H9 (cell line): ENCODE results near the gene KIAA1614. TPM values are rescaled to one million over a fixed set of nuclear protein-coding genes. Genes with fewer than 3 reads are reported as not detected.

Source experiments
- DNase-seq: peaks from one replicate; pipeline ENCODE4 v3.0.0-alpha.2; 2017
- H2AFZ ChIP-seq: one replicate; pipeline ENCODE4 v1.6.1; 2013; ENCODE audit warnings: mild to moderate bottlenecking, low read length, control low read depth, moderate library complexity
- H2AK5ac ChIP-seq: 2 replicates; pipeline ENCODE4 v1.6.1; 2013; ENCODE audit warnings: low read length, control low read depth, mixed read lengths; ENCODE audit not compliant: insufficient read length
- H2BK120ac ChIP-seq: one replicate; pipeline ENCODE4 v1.6.1; 2013; ENCODE audit warnings: low read depth, mild to moderate bottlenecking, low read length, control low read depth, inconsistent platforms; ENCODE audit not compliant: poor library complexity, severe bottlenecking
- H2BK12ac ChIP-seq: 2 replicates; pipeline ENCODE4 v1.6.1; 2013; ENCODE audit warnings: low read length, control low read depth, mixed read lengths, low read depth; ENCODE audit not compliant: insufficient read length
- H2BK15ac ChIP-seq: 2 replicates; pipeline ENCODE4 v1.6.1; 2013; ENCODE audit warnings: low read depth, low read length, control low read depth
- H2BK20ac ChIP-seq: one replicate; pipeline ENCODE4 v1.6.1; 2013; ENCODE audit warnings: low read depth, mild to moderate bottlenecking, low read length, control low read depth, inconsistent platforms; ENCODE audit not compliant: poor library complexity, severe bottlenecking
- H2BK5ac ChIP-seq: 2 replicates; pipeline ENCODE4 v1.6.1; 2013; ENCODE audit warnings: low read length, control low read depth, mixed read lengths; ENCODE audit not compliant: insufficient read length
- H3K14ac ChIP-seq: 2 replicates; pipeline ENCODE4 v1.6.1; 2013; ENCODE audit warnings: low read length, control low read depth; ENCODE audit not compliant: insufficient read depth
- H3K18ac ChIP-seq: 2 replicates; pipeline ENCODE4 v1.6.1; 2013; ENCODE audit warnings: low read depth, mild to moderate bottlenecking, mixed read lengths, low read length, control low read depth; ENCODE audit not compliant: insufficient read length
- H3K23ac ChIP-seq: 2 replicates; pipeline ENCODE4 v1.6.1; 2013; ENCODE audit warnings: low read length, control low read depth, mixed read lengths, low read depth; ENCODE audit not compliant: insufficient read length
- H3K23me2 ChIP-seq: 2 replicates; pipeline ENCODE4 v1.6.1; 2013; ENCODE audit warnings: low read depth, mild to moderate bottlenecking, mixed read lengths, low read length, control low read depth; ENCODE audit not compliant: insufficient read length, poor library complexity, severe bottlenecking
- H3K27ac ChIP-seq: 2 replicates; pipeline ENCODE4 v1.5.1; 2013; ENCODE audit warnings: low read length, control low read depth, mixed read lengths, low read depth; ENCODE audit not compliant: insufficient read length
- H3K27me3 ChIP-seq: 2 replicates; pipeline ENCODE4 v1.6.1; 2013; ENCODE audit warnings: low read length, control low read depth, inconsistent platforms; ENCODE audit not compliant: insufficient read depth
- H3K4ac ChIP-seq: 2 replicates; pipeline ENCODE4 v1.6.1; 2013; ENCODE audit warnings: low read depth, mild to moderate bottlenecking, control low read depth, inconsistent platforms, low read length, moderate library complexity
- H3K4me1 ChIP-seq: 2 replicates; pipeline ENCODE4 v1.6.1; 2013; ENCODE audit warnings: low read length, control low read depth, inconsistent platforms; ENCODE audit not compliant: insufficient read depth
- H3K4me2 ChIP-seq: 2 replicates; pipeline ENCODE4 v1.6.1; 2013; ENCODE audit warnings: low read length, control low read depth, mixed read lengths; ENCODE audit not compliant: insufficient read length, insufficient read depth
- H3K56ac ChIP-seq: 2 replicates; pipeline ENCODE4 v1.6.1; 2013; ENCODE audit warnings: low read depth, mild to moderate bottlenecking, mixed read lengths, low read length, control low read depth; ENCODE audit not compliant: insufficient read length
- H3K79me1 ChIP-seq: 2 replicates; pipeline ENCODE4 v1.6.1; 2013; ENCODE audit warnings: low read depth, mild to moderate bottlenecking, moderate library complexity, low read length, control low read depth, inconsistent platforms; ENCODE audit not compliant: insufficient read depth, poor library complexity, severe bottlenecking
- H3K79me2 ChIP-seq: 2 replicates; pipeline ENCODE4 v1.6.1; 2013; ENCODE audit warnings: low read length, control low read depth, inconsistent platforms; ENCODE audit not compliant: insufficient read depth
- H3K9ac ChIP-seq: 2 replicates; pipeline ENCODE4 v1.6.1; 2013; ENCODE audit warnings: low read length, control low read depth, mixed read lengths; ENCODE audit not compliant: insufficient read length; ENCODE audit errors: extremely low read depth
- H3K9me3 ChIP-seq: one replicate; pipeline ENCODE4 v1.6.1; 2013; ENCODE audit warnings: low read depth, low read length, inconsistent platforms; ENCODE audit not compliant: control insufficient read depth
- H3T11ph ChIP-seq: one replicate; pipeline ENCODE4 v1.6.1; 2013; ENCODE audit warnings: mild to moderate bottlenecking, low read length, control low read depth, inconsistent platforms
- H4K20me1 ChIP-seq: one replicate; pipeline ENCODE4 v1.6.1; 2013; ENCODE audit not compliant: control insufficient read depth, insufficient read length, insufficient read depth
- H4K5ac ChIP-seq: 2 replicates; pipeline ENCODE4 v1.6.1; 2013; ENCODE audit warnings: low read depth, mild to moderate bottlenecking, mixed read lengths, low read length, control low read depth; ENCODE audit not compliant: insufficient read length
- H4K8ac ChIP-seq: replicated peaks from 2 replicates; pipeline ENCODE4 v1.6.1; 2013; ENCODE audit warnings: low read length, control low read depth, mixed read lengths, low read depth; ENCODE audit not compliant: insufficient read length
- H4K91ac ChIP-seq: 2 replicates; pipeline ENCODE4 v1.6.1; 2013; ENCODE audit warnings: low read depth, mild to moderate bottlenecking, moderate library complexity, mixed read lengths, low read length, control low read depth; ENCODE audit not compliant: insufficient read length
- H3K27ac Mint-ChIP-seq, 3 experiments: 2 replicates in 2 of 3; 3 replicates in 1 of 3; pipeline ENCODE4 v1.8.0; 2020 to 2021; ENCODE audit warnings: mixed read lengths in 3 of 3, mild to moderate bottlenecking in 1 of 3, moderate library complexity in 1 of 3
- H3K27me3 Mint-ChIP-seq: 2 replicates; pipeline ENCODE4 v1.8.0; 2021; ENCODE audit warnings: low read depth, mild to moderate bottlenecking, moderate library complexity, mixed read lengths
- H3K36me3 Mint-ChIP-seq, 3 experiments: 2 replicates in 2 of 3; 3 replicates in 1 of 3; pipeline ENCODE4 v1.8.0; 2020 to 2021; ENCODE audit warnings: low read depth in 3 of 3, mixed read lengths in 3 of 3; ENCODE audit not compliant: insufficient read depth in 1 of 3
- H3K4me1 Mint-ChIP-seq, 2 experiments: 2 replicates each; pipeline ENCODE4 v1.8.0; 2020; ENCODE audit warnings: mixed read lengths in 2 of 2
- H3K4me3 Mint-ChIP-seq, 2 experiments: 2 replicates in 1 of 2; 3 replicates in 1 of 2; pipeline ENCODE4 v1.8.0; 2020 to 2021; ENCODE audit warnings: mild to moderate bottlenecking in 2 of 2, mixed read lengths in 2 of 2, moderate library complexity in 1 of 2
- H3K9me3 Mint-ChIP-seq, 2 experiments: 2 replicates in 1 of 2; 3 replicates in 1 of 2; pipeline ENCODE4 v1.8.0; 2020; ENCODE audit warnings: mild to moderate bottlenecking in 2 of 2, mixed read lengths in 2 of 2, moderate library complexity in 1 of 2
- WGBS: extraction: QIAGEN DNeasy Blood & Tissue Kit; methylation state at CpG from one replicate; pipeline ENCODE4 v1.1.7; 2013; ENCODE audit warnings: missing lambda C conversion rate, low lambda C conversion rate, mixed read lengths; ENCODE audit not compliant: insufficient read length; ENCODE audit errors: extremely low coverage; 5-methylcytosine and 5-hydroxymethylcytosine counted together
- total RNA-seq: library from RNA; stranded (reverse); gene quantifications from 2 replicates; pipeline ENCODE4 v1.2.1, GENCODE V29; 2021
- TF ChIP-seq, protein P1 (sequence below): fragments of 200-600 bp; sonication (generic); conservative IDR thresholded peaks from 3 replicates; pipeline ENCODE4 v1.8.0; 2021; ENCODE audit warnings: antibody characterized with exemption, mild to moderate bottlenecking

Gene KIAA1614
- total RNA-seq, 1 experiment from 2014 or later, result 1.3 TPM

DNA sequence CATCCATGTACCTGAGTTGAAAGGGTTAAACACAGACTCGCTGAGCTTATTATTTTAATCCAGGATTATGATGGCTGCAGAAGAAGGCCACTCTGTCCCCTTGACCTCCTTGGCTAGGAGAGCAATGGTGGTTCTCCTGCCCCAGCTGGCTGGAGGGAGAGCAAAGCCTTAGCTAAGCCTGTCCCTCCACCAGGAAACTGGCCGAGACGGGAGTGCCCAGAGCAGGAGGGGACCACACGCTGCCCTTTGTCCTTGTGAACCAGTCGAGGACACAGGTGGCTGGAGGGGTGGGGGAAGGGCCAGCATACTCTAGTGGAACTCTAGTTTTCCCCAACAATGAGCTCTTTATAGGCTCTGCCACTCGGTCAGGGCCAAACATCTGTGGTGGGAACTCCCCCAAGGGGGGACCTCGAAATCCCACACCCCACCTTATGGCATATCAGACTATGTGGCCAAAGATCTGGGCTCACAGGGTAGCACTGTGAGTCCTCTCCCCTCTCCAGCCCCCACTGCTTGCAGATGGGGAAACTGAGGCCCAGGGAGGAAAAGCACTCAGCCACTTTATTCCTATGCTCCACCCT lies 12.9 kb downstream of the KIAA1614 start:
- H3K4me1 ChIP-seq, result peaks cover 27% of the 10 kb centered on the region; the same call in 1 of the 2 replicates
- H3K23ac ChIP-seq, result no peak overlapping the region
- peak overlapping the region; percentile 11 for H3K18ac ChIP-seq
- H3K79me2 ChIP-seq, result no peaks in the 10 kb centered on the region
- H2BK15ac ChIP-seq, result no peak overlapping the region
- H3K23me2 ChIP-seq, result peaks cover 6% of the 10 kb centered on the region
- H3K27me3 ChIP-seq, result no peaks in the 10 kb centered on the region
- peak overlapping the region in 1 of 3 experiments; percentile 86; a peak in 1 of 7 replicates for H3K27ac Mint-ChIP-seq
- H2BK12ac ChIP-seq, result no peak overlapping the region
- no peak overlapping the region for H2BK20ac ChIP-seq
- H2AK5ac ChIP-seq, result no peak overlapping the region
- H2AFZ ChIP-seq, result no peak overlapping the region
- H3K9ac ChIP-seq, result no peak overlapping the region
- H2BK5ac ChIP-seq, result no peak overlapping the region
- peaks cover 66 to 74% of the 10 kb centered on the region in 2 experiments for H3K4me1 Mint-ChIP-seq
- no peak overlapping the region for H3K27ac ChIP-seq
- H3K36me3 Mint-ChIP-seq, result peaks cover 0 to 6% (median 0%) of the 10 kb centered on the region in 3 experiments; a peak in 1 of 7 replicates
- no CpG with 5 or more reads among the region's 7 CpGs for WGBS
- H4K5ac ChIP-seq, result no peak overlapping the region
- no peak overlapping the region for H3K4ac ChIP-seq
- peak overlapping the region; percentile 16 for H3K4me2 ChIP-seq
- H3K79me1 ChIP-seq, result no peaks in the 10 kb centered on the region
- H4K20me1 ChIP-seq, result no peaks in the 10 kb centered on the region
- DNase-seq, result peak; percentile 62
- no peak overlapping the region for H4K91ac ChIP-seq
- no peak overlapping the region for H2BK120ac ChIP-seq
- no peak overlapping the region for H3K4me3 Mint-ChIP-seq
- peaks cover 2% of the 10 kb centered on the region; the same call in 1 of the 2 replicates for H3K27me3 Mint-ChIP-seq
- H3K14ac ChIP-seq, result no peak overlapping the region
- no peak overlapping the region for H4K8ac ChIP-seq
- H3K56ac ChIP-seq, result no peak overlapping the region
- no peaks in the 10 kb centered on the region for H3K9me3 ChIP-seq
- TF ChIP-seq, protein P1, sequence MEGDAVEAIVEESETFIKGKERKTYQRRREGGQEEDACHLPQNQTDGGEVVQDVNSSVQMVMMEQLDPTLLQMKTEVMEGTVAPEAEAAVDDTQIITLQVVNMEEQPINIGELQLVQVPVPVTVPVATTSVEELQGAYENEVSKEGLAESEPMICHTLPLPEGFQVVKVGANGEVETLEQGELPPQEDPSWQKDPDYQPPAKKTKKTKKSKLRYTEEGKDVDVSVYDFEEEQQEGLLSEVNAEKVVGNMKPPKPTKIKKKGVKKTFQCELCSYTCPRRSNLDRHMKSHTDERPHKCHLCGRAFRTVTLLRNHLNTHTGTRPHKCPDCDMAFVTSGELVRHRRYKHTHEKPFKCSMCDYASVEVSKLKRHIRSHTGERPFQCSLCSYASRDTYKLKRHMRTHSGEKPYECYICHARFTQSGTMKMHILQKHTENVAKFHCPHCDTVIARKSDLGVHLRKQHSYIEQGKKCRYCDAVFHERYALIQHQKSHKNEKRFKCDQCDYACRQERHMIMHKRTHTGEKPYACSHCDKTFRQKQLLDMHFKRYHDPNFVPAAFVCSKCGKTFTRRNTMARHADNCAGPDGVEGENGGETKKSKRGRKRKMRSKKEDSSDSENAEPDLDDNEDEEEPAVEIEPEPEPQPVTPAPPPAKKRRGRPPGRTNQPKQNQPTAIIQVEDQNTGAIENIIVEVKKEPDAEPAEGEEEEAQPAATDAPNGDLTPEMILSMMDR, result no peak
- H3K9me3 Mint-ChIP-seq, result no peaks in the 10 kb centered on the region
- H3T11ph ChIP-seq, result no peak overlapping the region
